ENCODE results near the gene CTNNA3. TPM values are rescaled to one million over a fixed set of nuclear protein-coding genes. Genes with fewer than 3 reads are reported as not detected.

The CTNNA3 gene
- total RNA-seq, 4 donors from 2014 or later: 1.2 to 7.1 (median 1.3) TPM

GRCh38 chr10:66535439-66535838 lies 1160.6 kb downstream of the CTNNA3 start:
- ATAC-seq (ENCODE audit: low FRiP score) (no peak), DNase-seq (ENCODE audit: low spot score) (no peak)
- no peak for TF ChIP-seq CTCF (IDR thresholded peaks at IDR 0.05)

DNA sequence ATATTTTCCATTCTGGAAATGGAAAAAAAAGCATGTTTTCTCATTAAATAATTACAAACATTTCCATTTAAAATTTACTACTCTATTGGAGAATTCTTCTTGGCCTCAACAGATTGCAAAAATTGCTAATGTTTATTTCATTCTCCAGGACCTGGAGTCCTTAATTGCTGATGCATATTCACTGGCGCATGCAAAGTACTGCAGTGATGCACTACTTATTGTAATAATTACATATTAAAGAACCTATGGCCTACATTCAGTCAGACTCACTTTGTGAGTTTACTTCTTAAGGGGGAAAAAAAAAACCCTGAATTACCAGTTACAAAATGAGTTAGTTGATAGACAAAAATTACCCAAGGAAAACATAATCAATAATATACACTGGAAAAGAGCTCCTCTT lies 1161.1 kb downstream of the CTNNA3 start:
- ATAC-seq (ENCODE audit: low FRiP score) (no peak), DNase-seq (ENCODE audit: low spot score) (no peak)
- no peak for TF ChIP-seq CTCF (IDR thresholded peaks at IDR 0.05)

DNA sequence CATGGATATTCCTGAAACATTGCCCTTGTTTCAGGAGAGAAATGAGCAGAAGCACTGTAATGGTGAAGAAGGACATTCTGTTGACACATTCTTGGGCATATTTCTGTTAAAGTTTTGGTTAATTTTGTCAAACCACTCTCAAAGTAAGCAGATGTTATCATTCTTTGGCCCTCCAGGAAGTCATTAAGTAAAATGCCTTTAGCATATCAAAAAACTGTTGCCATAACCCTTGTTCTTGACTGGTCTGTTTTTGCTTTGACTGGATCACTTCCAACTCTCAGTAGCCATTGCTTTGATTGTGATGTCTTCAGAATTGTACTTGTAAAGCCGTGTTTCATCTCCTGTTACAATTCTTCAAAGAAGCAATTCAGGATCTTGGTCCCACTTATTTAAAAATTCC lies 1174.5 kb downstream of the CTNNA3 start:
- DNase-seq (ENCODE audit: low spot score): no peak
- ATAC-seq (ENCODE audit: low FRiP score): no peak
- TF ChIP-seq CTCF (IDR thresholded peaks at IDR 0.05): no peak

GRCh38 chr10:66519616-66520015 lies 1176.4 kb downstream of the CTNNA3 start:
- TF ChIP-seq CTCF (IDR thresholded peaks at IDR 0.05): no peak
- ATAC-seq (ENCODE audit: low FRiP score) (no peak), DNase-seq (ENCODE audit: low spot score) (no peak)

DNA sequence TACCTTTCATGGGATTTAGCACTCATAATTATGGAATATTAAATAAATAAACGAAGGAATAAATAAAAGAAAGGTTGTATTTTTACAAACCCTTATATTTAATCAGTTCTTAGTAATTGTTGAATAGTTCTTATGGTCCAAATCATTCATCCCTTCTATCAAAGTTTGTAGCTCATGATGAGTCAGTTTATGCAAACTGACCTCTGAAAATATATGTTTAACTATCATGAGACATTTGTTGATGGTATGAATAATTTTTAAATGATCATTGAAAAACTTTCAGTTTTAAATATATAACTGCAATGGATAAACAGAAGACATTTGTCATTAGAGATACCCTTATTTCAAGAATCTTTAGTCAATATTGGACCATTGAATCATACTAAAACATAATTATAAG lies 1181.3 kb downstream of the CTNNA3 start:
- ATAC-seq (ENCODE audit: low FRiP score) (no peak), DNase-seq (ENCODE audit: low spot score) (no peak)
- TF ChIP-seq CTCF (IDR thresholded peaks at IDR 0.05): no peak

DNA sequence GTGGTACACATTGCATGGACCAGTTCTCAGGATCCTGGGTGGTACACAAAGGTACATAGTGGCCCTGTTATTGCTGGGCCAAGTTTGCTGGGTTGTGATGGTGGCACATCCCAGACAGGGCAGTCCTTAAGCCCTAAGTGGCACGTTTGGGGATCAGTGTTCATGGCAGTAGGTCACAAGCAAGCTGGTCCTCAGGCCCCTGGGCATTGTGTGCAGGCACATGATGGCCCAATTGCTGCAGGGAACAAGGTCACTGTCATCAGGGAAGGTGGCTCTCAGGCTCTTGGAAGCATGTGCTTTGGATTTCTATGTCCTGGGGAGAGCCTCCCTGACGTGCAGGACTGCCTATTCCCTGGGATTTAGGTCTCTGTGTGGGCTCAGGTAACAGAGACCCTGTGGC lies 1182.5 kb downstream of the CTNNA3 start:
- TF ChIP-seq CTCF (IDR thresholded peaks at IDR 0.05): no peak
- DNase-seq (ENCODE audit: low spot score) (no peak), ATAC-seq (ENCODE audit: low FRiP score) (no peak)

DNA sequence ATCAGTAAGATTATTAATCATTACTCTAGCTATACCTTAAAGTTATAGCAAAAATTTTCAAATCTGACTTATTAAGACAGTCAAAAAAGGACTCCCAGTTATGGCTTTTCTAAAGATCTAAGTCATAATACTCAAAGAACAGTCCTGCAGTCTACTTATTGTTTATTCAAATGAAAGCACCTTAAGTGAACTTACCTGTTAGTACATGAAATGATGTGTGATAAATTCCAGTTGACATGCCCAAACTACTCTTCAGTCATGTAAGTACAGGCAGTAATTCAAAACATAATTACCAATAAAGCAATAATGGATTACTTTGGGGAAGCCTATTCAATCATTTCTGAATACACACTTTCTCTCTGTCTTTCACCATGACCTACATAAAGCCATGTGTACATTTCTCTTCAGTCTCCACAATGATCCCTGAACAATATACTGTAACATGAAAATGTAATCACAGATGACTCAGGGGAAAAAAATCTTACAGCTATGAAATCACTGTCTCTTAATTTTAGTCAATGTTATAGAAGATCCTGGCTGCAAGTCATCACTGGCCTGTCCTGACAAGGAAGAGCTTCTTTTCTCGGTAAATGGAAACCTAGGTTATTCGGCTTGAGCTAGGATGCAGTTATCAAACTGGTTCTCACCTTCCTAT lies 1190.9 kb downstream of the CTNNA3 start:
- ATAC-seq (ENCODE audit: low FRiP score): no peak
- TF ChIP-seq CTCF (IDR thresholded peaks at IDR 0.05): no peak
- DNase-seq (ENCODE audit: low spot score): no peak

Data from omental fat pad (tissue), 4 donors.